WTC11 (cell line): ENCODE results near the gene ITGA1.

Source experiments
- CTCF ChIP-seq: fragments of 200-600 bp; IDR thresholded peaks from 2 replicates; pipeline ENCODE4 v1.8.0; 2022; ENCODE audit warnings: antibody characterized with exemption
- GRHL2 ChIP-seq: fragments of 250-450 bp; sonication (Bioruptor Pico); IDR thresholded peaks from 2 replicates; pipeline ENCODE4 v1.8.0; 2022; ENCODE audit warnings: mild to moderate bottlenecking, moderate library complexity; ENCODE audit not compliant: insufficient replicate concordance, severe bottlenecking
- ZNF512 ChIP-seq: sonication (generic); formaldehyde crosslinking; IDR thresholded peaks from 2 replicates; pipeline ENCODE4 v1.8.1; 2022; ENCODE audit warnings: missing genetic modification reagents, borderline replicate concordance
- ZSCAN18 ChIP-seq: fragments of 250-450 bp; sonication (Bioruptor Pico); IDR thresholded peaks from 2 replicates; pipeline ENCODE4 v2.1.2; 2022; ENCODE audit warnings: mild to moderate bottlenecking, moderate library complexity
- TF ChIP-seq, protein P1 (sequence below): sonication (generic); formaldehyde crosslinking; IDR thresholded peaks from 2 replicates; pipeline ENCODE4 v1.8.1; 2022; ENCODE audit warnings: mild to moderate bottlenecking, missing genetic modification reagents, moderate library complexity, borderline replicate concordance

DNA sequence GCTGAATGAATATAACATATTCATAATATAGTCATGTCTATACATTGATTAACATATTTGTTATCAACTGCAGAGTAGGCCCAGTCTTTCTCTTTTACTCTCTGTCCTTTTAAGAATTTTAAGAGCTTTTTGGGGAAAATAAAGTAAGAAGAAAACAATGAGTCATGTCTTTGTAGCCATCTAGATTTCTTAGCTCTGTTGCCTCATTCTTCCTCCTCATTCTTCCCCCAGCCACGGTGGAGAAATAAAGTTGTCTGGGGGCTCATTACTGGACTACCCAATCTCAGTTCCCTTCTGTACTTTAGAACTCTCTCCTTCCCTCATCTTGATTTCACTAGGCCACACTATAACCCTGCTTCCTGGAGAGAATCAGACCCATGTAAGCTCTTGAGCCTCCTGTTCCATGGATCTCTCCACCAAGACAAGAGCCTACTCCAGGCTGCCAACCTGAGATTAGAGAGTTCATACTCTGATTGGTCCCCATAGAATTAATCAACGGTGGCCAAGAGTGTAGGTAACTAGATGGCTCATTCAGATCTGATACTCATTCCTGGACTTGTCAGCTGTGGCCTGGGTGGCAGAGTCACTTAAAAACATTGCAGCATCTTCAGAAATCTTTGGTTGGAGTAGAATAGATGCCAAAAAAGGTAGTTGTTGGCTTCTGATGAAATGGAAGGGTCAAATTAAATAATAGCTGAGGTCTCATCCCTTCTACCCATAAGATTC is 44.2 kb downstream of the ITGA1 start:
- TF ChIP-seq CTCF (no peak), GRHL2 (no peak), ZNF512 (CRISPR knock-in tag) (no peak), ZSCAN18 (no peak)
- TF ChIP-seq, protein P1, sequence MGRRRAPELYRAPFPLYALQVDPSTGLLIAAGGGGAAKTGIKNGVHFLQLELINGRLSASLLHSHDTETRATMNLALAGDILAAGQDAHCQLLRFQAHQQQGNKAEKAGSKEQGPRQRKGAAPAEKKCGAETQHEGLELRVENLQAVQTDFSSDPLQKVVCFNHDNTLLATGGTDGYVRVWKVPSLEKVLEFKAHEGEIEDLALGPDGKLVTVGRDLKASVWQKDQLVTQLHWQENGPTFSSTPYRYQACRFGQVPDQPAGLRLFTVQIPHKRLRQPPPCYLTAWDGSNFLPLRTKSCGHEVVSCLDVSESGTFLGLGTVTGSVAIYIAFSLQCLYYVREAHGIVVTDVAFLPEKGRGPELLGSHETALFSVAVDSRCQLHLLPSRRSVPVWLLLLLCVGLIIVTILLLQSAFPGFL (CRISPR knock-in tag), result no peak
